Right lobe of liver (tissue), 6 donors: ENCODE results near the gene NOTCH1. TPM values are rescaled to one million over a fixed set of nuclear protein-coding genes. Genes with fewer than 3 reads are reported as not detected.

Experiments
- ATAC-seq, 4 donors: fragments of 200-7000 bp; cut with Tn5 transposase; one replicate each; pipeline ENCODE4 v1.9.1; 2020; ENCODE audit warnings: mild to moderate bottlenecking in 4 of 4, moderate library complexity in 4 of 4
- DNase-seq, 3 donors: peaks; one replicate each; pipeline ENCODE4 v3.0.0-alpha.2; 2020
- H3K27ac ChIP-seq, 3 donors: fragments of 200-600 bp; one replicate each; pipeline ENCODE4 v1.8.0; 2022
- H3K27me3 ChIP-seq, 2 donors: fragments of 200-600 bp; one replicate each; pipeline ENCODE4 v1.8.0; 2022
- H3K36me3 ChIP-seq, 4 donors: fragments of 200-600 bp; sonication (generic) in 1 of 4; one replicate each; pipeline versions ENCODE4 v1.5.1 to v1.8.0; 2017 to 2022; ENCODE audit warnings: control low read depth in 1 of 4
- H3K4me1 ChIP-seq, 4 donors: fragments of 200-600 bp; sonication (generic) in 1 of 4; one replicate each; pipeline versions ENCODE4 v1.5.1 to v1.8.0; 2017 to 2022; ENCODE audit warnings: control low read depth in 1 of 4
- H3K4me3 ChIP-seq, 3 donors: fragments of 200-600 bp; one replicate each; pipeline ENCODE4 v1.8.0; 2022
- H3K9me3 ChIP-seq, 4 donors: fragments of 200-600 bp; sonication (generic) in 1 of 4; one replicate each; pipeline versions ENCODE4 v1.5.1 to v1.8.0; 2017 to 2022; ENCODE audit warnings: control low read depth in 1 of 4
- POLR2A ChIP-seq: fragments of 450-650 bp; IDR thresholded peaks from one replicate; pipeline ENCODE4 v1.6.1; 2017; ENCODE audit warnings: antibody characterized with exemption, mild to moderate bottlenecking
- WGBS: methylation state at CpG from one replicate; pipeline ENCODE4 v1.1.6; 2018; ENCODE audit warnings: low coverage, low lambda C conversion rate; ENCODE audit not compliant: insufficient coverage; ENCODE audit errors: missing lambda C conversion rate; 5-methylcytosine and 5-hydroxymethylcytosine counted together
- intact Hi-C, 2 donors: fragments of 100-400 bp; cut with DNase I; formaldehyde crosslinking; loops; one replicate each; pipeline versions ENCODE4 v1.11.2 to v1.14.1; 2022
- total RNA-seq, 6 experiments: library from RNA; depleted of rRNA in 2 of 6; stranded (reverse); fragments of >200 nt in 2 of 6; fragmentation: NEBNext Ultra II Directional in 3 of 6; extraction: Animal tissue kit (Norgen Biotek cat#: 25700) in 3 of 6; gene quantifications; one replicate each; pipeline versions ENCODE4 v1.1.0 to v1.2.4, GENCODE V29; 2016 to 2023
- TF ChIP-seq, protein P1 (sequence below), 4 donors: fragments of 200-600 bp in 3 of 4; fragments of 450-650 bp in 1 of 4; IDR thresholded peaks; one replicate each; pipeline versions ENCODE4 v1.5.1 to v1.8.0; 2016 to 2022; ENCODE audit warnings: antibody characterized with exemption in 4 of 4, mild to moderate bottlenecking in 2 of 4
- donor health status: DM: no; HTN: yes; CAD: no.
- donor health status: DM: no; HTN: no; CAD: no.
- donor health status: DM: no; HTN: no; CAD: no.
- donor health status: DM: no; HTN: yes; CAD: no.
- donor health status: DM: no; HTN: yes; CAD: no.

NOTCH1 gene
- total RNA-seq, 6 experiments from 2014 or later: 17.4 to 26.2 (median 19.3) TPM

DNA sequence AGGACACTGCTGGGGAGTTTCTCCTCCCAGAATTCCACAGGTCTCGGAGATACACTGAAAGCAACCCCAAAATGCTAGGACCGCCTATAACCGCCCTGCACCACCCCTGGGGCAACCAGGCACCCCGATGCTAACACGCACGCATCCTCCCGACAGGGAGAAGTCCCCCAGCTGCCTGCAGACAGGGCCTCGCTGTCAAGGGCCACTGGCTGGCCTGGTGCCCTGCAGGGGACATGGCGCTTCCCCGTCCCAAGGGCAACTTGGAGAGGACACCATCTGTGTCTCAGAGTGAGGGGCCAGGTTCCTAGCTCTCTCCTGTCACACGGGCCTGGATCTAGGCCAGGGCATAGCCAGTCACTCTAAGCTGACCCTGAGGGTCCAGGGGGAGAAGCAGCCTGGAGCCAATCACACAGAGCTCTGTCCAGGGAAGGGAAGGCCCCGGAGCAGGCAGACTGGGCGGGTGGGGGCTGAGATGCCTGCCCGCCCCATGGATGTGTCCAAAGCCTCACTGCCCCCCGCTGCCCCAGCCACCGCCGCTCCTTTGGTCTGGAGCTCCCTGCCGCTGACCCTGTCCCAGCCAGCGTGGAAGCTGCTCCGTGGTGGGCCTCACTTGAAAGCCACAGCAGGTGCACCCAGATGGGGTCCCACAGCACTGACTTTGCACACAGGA, 9.7 kb downstream of the NOTCH1 start:
- Histone ChIP-seq H3K4me3 (no peak overlapping the region), H3K27ac (no peak overlapping the region), H3K4me1 (peaks cover 0 to 15% (median 4%) of the 10 kb centered on the region in 4 donors), H3K27me3 (no peaks in the 10 kb centered on the region), H3K36me3 (peaks cover 0 to 4% (median 0%) of the 10 kb centered on the region in 4 donors), H3K9me3 (no peaks in the 10 kb centered on the region)
- ATAC-seq (no peak), DNase-seq (no peak)
- WGBS: no CpG with 5 or more reads among the region's 20 CpGs
- TF ChIP-seq, protein P1, sequence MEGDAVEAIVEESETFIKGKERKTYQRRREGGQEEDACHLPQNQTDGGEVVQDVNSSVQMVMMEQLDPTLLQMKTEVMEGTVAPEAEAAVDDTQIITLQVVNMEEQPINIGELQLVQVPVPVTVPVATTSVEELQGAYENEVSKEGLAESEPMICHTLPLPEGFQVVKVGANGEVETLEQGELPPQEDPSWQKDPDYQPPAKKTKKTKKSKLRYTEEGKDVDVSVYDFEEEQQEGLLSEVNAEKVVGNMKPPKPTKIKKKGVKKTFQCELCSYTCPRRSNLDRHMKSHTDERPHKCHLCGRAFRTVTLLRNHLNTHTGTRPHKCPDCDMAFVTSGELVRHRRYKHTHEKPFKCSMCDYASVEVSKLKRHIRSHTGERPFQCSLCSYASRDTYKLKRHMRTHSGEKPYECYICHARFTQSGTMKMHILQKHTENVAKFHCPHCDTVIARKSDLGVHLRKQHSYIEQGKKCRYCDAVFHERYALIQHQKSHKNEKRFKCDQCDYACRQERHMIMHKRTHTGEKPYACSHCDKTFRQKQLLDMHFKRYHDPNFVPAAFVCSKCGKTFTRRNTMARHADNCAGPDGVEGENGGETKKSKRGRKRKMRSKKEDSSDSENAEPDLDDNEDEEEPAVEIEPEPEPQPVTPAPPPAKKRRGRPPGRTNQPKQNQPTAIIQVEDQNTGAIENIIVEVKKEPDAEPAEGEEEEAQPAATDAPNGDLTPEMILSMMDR (IDR thresholded peaks at IDR 0.05): no peak
- no peak for TF ChIP-seq POLR2A
- intact Hi-C loops: no loop called here

DNA sequence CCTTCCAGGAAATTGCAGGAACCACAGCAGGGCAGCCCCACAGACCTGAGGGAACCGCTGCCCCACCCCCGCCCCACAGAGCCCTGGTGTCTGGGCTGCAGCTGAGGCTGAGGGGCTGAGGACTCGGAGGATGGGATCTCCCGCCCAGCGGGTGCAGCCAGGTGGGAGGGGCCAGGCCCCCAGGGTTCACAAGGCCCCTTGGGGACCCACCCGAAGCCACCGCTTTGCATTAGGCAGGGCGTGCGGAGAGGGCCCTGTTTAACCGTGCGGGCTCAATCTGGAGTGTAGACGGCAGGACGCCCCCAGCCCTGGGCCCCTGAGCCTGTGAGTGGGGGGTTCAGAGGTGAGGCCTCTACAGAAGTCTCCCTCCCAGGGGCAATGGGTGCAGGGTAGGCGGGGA, 10.8 kb downstream of the NOTCH1 start:
- DNase-seq (no peak), ATAC-seq (no peak)
- TF ChIP-seq, protein P1 (IDR thresholded peaks at IDR 0.05): no peak
- TF ChIP-seq POLR2A: no peak
- Histone ChIP-seq H3K27me3 (no peaks in the 10 kb centered on the region), H3K36me3 (peaks cover 0 to 4% (median 0%) of the 10 kb centered on the region in 4 donors), H3K4me3 (no peak overlapping the region), H3K27ac (no peak overlapping the region), H3K4me1 (peaks cover 0 to 9% (median 3%) of the 10 kb centered on the region in 4 donors), H3K9me3 (no peaks in the 10 kb centered on the region)
- intact Hi-C loops: no loop called here
- 60% methylated on average over 1 of the region's 14 CpGs for WGBS

DNA sequence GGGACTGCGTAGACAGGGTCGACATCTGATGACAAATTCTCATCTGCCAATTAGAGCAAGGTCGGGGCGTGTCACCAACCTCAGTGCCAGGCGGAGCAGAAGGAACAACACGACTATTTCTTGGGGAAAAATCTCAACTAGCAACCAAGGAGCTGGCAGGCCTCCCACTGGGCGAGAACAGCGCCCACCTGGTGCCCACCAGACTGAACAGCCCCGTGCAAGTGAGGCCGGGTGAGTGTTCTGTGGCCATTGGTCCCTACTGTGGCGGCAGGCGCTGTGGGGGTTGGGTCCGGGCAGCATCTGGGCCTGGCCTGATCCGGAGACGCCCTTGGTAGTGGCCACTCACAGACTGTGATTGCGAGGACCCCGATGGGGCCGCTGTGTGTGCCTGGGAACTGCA, 11.5 kb downstream of the NOTCH1 start:
- no peaks in the 10 kb centered on the region for H3K9me3 ChIP-seq
- H3K27ac ChIP-seq: no peak overlapping the region
- H3K4me3 ChIP-seq: no peak overlapping the region
- ATAC-seq (no peak), DNase-seq (no peak)
- no CpG with 5 or more reads among the region's 18 CpGs for WGBS
- intact Hi-C loops: no loop called here
- H3K27me3 ChIP-seq: no peaks in the 10 kb centered on the region
- no peak for TF ChIP-seq POLR2A
- TF ChIP-seq, protein P1 (IDR thresholded peaks at IDR 0.05): no peak
- peaks cover 0 to 9% (median 2%) of the 10 kb centered on the region in 4 donors for H3K4me1 ChIP-seq
- peaks cover 0 to 4% (median 0%) of the 10 kb centered on the region in 4 donors for H3K36me3 ChIP-seq

DNA sequence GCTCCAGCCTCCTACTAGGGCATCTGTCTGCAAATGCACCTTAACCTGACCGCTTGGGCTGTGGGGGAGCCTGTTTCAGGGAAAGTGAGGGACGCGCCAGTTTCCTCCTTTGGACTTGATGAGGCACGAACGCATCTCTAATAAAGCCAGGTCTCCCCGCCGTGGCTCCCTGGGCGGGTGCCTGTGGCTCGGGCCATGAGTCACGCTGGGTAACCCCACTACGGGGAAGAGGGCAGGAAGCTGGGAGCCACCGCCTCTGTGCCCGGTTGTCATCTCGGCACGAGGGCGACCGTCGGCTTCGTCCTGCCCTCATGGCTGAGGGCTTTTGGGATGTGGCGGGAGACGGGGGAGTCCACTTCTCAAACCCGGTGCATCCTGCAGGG, 12.1 kb downstream of the NOTCH1 start:
- H3K9me3 ChIP-seq: no peaks in the 10 kb centered on the region
- WGBS: no CpG with 5 or more reads among the region's 22 CpGs
- peak overlapping the region in 2 of 3 donors; percentile 24 to 28 for H3K27ac ChIP-seq
- peaks cover 0 to 4% (median 0%) of the 10 kb centered on the region in 4 donors for H3K36me3 ChIP-seq
- no peak overlapping the region for H3K4me3 ChIP-seq
- ATAC-seq (peak; percentile 10 to 37 (median 30)), DNase-seq (no peak)
- TF ChIP-seq, protein P1 (IDR thresholded peaks at IDR 0.05): no peak
- no peak for TF ChIP-seq POLR2A
- H3K27me3 ChIP-seq: no peaks in the 10 kb centered on the region
- peaks cover 0 to 9% (median 4%) of the 10 kb centered on the region in 4 donors for H3K4me1 ChIP-seq
- intact Hi-C loops: no loop called here
